NCI-H526 (cell line): ENCODE measurements around the gene ETAA1.

Experiments used
- DNase-seq, 2 experiments: peaks; one replicate each; lab custom pipeline; 2025; lab: John Stamatoyannopoulos, UW

Gene ETAA1

GRCh38 chr2:67437114-67437513 lies 40.0 kb downstream of the ETAA1 start:
- no peak for DNase-seq

DNA sequence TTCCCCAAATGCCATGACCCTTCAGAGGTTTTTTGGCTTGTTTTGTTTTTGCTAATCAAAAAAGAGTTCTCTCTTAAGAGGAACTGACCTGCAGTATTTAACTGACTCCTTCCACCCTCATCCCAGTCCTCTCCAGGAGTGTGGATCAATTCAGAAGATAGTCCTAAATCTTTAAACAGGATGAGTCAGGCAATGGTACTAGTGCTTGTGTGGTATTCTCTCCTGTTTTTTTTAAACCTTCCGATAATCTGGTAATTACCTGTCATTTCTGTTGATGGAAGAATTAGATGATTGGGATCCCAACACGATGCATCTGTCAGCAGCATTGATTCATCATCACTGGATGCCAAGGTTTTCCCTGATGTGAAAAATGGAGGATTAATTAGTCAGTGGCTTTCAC lies 41.2 kb downstream of the ETAA1 start:
- DNase-seq: no peak

DNA sequence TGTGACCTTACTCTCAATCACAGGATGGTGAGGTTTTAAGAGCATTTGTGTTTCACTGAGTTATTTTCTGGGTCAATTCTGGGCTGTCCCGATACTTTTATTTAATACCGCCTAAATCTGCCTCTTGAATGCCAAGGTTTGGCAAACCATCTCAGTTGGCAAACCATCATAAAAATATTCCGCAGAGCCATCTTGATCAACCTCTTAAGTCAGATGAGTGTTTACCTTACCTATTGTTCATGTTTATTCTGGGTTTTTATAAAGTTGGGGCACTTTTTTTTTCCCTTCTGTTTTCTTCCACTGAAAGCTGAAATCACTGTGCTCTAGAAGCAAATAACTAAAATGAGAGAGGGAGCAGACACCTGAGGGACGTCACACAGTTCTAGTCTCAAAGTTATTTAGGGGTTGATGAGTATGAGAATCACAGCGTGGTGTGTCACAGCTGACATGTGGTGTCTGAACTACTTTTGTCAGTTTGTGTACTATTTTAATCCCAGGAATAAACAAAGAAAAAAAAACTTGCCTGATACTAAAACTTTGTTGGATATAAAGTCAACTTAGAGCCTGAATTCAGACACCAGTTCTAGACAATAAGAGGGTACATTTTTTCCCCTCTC lies 48.6 kb downstream of the ETAA1 start:
- no peak for DNase-seq

DNA sequence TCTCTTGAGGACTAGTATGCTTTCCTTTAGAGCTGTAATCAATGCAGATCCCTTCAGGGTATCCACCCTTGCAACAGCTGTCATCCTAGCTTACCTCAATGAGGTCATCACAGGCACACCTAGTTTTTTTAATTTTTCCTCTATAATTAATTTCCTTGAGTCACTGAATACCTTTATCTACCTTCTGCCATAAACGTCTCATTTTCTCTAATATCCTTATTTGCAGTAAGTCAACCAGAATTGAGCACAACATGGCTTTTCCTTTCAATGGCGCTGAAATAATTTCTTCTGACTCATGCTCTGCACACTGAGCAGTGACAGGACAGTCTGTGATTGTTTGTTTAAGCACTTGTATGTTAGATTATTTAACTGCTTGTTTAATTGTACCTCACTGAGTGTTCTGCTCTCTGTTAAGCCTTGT lies 49.4 kb downstream of the ETAA1 start:
- DNase-seq: no peak

DNA sequence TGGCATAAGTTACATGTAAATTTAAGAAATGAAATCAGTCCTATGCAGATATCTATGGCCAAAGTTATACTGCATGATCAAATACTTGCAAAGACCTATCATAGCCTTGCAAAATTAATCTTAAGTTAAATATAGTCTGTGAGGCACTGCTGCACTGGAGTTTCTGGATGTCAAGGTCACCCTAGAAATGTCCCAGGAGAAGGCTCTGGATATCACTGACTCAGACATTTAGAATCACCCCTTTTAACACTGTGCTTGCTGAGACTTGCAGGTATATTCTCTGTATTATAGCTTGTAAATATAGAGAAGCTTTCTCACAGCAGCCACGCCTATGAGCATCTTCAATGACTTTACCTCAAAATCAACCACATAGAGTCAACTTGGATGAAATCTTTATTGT lies 51.5 kb downstream of the ETAA1 start:
- no peak for DNase-seq

GRCh38 chr2:67451086-67451832 lies 54.1 kb downstream of the ETAA1 start:
- DNase-seq: no peak

GRCh38 chr2:67453310-67453709 lies 56.2 kb downstream of the ETAA1 start:
- no peak for DNase-seq

DNA sequence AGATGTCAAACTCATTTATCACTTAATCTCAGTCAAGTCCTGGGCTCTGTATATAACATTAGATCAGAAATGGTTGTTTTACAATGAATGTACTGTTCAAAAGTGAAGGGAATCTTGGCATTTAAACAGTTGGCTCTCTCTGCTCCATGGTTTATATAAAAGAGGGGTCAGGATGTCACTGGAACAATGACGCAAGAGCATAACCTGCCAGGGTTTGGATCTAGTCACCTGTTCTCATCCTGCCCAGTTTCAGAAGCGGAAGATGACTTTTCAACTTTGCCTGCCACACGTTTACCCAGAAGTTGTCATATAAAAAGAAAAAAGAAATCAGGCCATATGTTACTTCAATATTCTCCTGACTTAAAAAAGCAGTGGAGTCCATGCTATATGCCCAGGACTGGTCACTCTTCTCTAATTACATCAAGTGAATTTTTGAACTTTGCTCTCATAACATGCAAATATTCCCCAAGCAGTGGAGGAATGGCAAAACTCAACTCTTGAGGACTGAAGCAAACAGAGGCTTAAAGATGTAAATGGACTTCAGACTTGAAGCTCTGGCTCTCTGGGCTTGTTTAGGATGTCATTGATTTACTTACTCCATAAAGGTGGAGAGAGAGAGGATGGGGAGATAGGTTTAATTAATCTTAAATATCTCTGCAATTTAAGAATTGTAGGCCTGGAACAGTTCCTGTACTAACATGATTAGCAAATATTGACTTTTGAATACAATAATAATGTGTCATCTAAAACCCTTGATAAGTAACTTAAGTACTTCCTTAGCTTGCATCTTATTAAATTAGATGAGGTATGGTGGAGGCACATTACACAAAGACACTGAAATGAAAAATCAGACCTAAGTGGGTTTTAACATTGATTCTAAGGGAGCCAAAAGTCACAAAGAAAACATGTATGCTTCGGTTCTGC lies 58.3 kb downstream of the ETAA1 start:
- DNase-seq: peak; percentile 16 to 33

GRCh38 chr2:67456428-67456827 lies 59.3 kb downstream of the ETAA1 start:
- DNase-seq: no peak

GRCh38 chr2:67457699-67458098 lies 60.6 kb downstream of the ETAA1 start:
- no peak for DNase-seq

- DNase-seq: no peak
Observed at GRCh38 chr2:67459761-67460160, 62.6 kb downstream of the ETAA1 start.
